ENCODE data around the gene SERPING1.

- TF ChIP-seq CTCF (conservative IDR thresholded peaks at IDR 0.05 in 1 of 2, IDR thresholded peaks at IDR 0.05 in 1 of 2; ENCODE audit: low read depth in 1 of 2, low read length in 2 of 2) (no peak), EZH2 (IDR thresholded peaks at IDR 0.05; ENCODE audit: low read length, missing control alignments) (no peak)
Observed at GRCh38 chr11:57597461-57597915, at the start of gene SERPING1.

All from fibroblast of lung (primary cell).